ENCODE results near the gene GCDH. TPM values are rescaled to one million over a fixed set of nuclear protein-coding genes. Genes with fewer than 3 reads are reported as not detected.

Gene GCDH
- total and polyA plus RNA-seq, 2 of the 8 experiments (the other 6 are each of a cell fraction or from before 2014, with no cell fraction given): 67.3 to 89.4 TPM

DNA sequence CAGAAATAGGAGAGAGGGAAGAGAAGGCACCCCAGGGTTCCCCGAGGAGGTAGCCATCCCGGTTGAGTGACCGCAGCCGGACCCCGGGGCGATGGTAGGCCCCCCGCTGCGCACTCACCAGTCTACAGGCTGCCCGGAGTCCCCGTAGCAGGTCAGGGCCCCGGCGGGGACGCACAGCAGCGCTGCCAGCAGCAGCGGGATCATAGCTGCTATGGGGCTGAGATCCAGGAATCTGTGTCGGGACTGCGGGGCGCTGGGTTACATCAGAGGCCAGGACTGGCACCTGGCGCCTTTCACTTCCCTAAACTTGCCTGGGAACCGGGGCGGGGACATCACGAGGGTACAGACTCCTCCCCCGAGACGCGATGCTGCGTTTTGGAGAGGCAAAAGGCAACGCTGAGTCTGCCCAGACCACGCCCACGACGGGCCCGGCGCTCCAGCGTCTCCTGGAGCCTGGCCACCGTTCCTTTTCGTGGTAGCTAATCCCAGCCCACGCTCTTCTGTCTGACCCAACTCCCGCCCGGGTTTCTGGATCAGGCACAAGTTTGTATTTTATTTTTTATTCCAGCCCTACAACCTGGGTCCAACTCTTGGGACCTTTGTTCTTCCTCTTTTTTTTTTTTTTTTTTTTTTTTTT, 9.7 kb upstream of the GCDH start, which contains the start of gene DNASE2:
DNASE2 (minus strand) TSS at position 278 of the 637 bp plus-strand sequence; CDS start at position 204, 74 bp downstream.
- Histone ChIP-seq H3K4me3 (ENCODE audit: extremely low read depth in 1 of 4, insufficient read depth in 2 of 4, low read depth in 3 of 4, low read length in 4 of 4) (peak within 1 kb of the TSS; percentile 85 to 92 (median 88)), H3K23ac (ENCODE audit: insufficient read length) (no peak within 1 kb of the TSS), H2BK15ac (ENCODE audit: low read length) (no peak within 1 kb of the TSS), H2BK5ac (ENCODE audit: low read depth, low read length) (peak within 1 kb of the TSS; percentile 71), H3K9me3 (ENCODE audit: insufficient read depth in 2 of 2, low read depth in 1 of 2, low read length in 1 of 2) (no peaks in the 10 kb centered on the region; a peak in 2 of 4 replicates), H4K5ac (ENCODE audit: insufficient read length, low read depth, low read length) (peak within 1 kb of the TSS; percentile 92), H3K4ac (replicated peaks; ENCODE audit: insufficient read length, low read depth, low read length) (no peak within 1 kb of the TSS), H4K8ac (ENCODE audit: extremely low read depth, insufficient read depth, low read length) (peak within 1 kb of the TSS; percentile 95; the same call in 1 of the 2 replicates), H2AFZ (ENCODE audit: low read length) (peak within 1 kb of the TSS; percentile 39; the same call in 1 of the 2 replicates), H2BK12ac (ENCODE audit: low read depth, low read length) (0 out of 2 replicates have a peak within 1 kb of the TSS, but pooled peaks have one; percentile 4), H3K4me1 (replicated peaks in 1 of 4; ENCODE audit: control insufficient read depth in 3 of 4, insufficient read depth in 4 of 4, low read length in 3 of 4) (peaks cover 0 to 7% (median 6%) of the 10 kb centered on the region in 4 experiments; a peak in 5 of 7 replicates), H2AK5ac (ENCODE audit: low read depth, low read length) (0 out of 2 replicates have a peak within 1 kb of the TSS, but pooled peaks have one; percentile 30), H3K23me2 (ENCODE audit: low read depth, low read length) (peaks cover 11% of the 10 kb centered on the region; the same call in 1 of the 2 replicates), H4K20me1 (replicated peaks in 1 of 2; ENCODE audit: control insufficient read depth in 1 of 2, insufficient read depth in 2 of 2, low read length in 2 of 2) (no peaks in the 10 kb centered on the region), H3K56ac (replicated peaks; ENCODE audit: insufficient read length, low read depth, low read length) (no peak within 1 kb of the TSS), H2BK120ac (replicated peaks; ENCODE audit: low read depth, low read length) (no peak within 1 kb of the TSS), H3K27ac (ENCODE audit: low read depth, low read length) (peak within 1 kb of the TSS; percentile 20; the same call in 1 of the 2 replicates), H3K14ac (ENCODE audit: insufficient read length) (no peak within 1 kb of the TSS), H3K27me3 (replicated peaks in 1 of 4; ENCODE audit: control insufficient read depth in 3 of 4, extremely low read depth in 1 of 4, insufficient read depth in 3 of 4, low read length in 3 of 4) (peaks cover 0 to under 1% (median under 1%) of the 10 kb centered on the region in 4 experiments; a peak in 1 of 7 replicates), H2BK20ac (ENCODE audit: low read length) (no peak within 1 kb of the TSS), H3K79me1 (ENCODE audit: low read depth, low read length) (no peaks in the 10 kb centered on the region), H3K79me2 (ENCODE audit: control insufficient read depth in 1 of 2, insufficient read depth in 2 of 2, low read length in 2 of 2) (no peaks in the 10 kb centered on the region), H4K91ac (replicated peaks; ENCODE audit: insufficient read length, low read length) (peak within 1 kb of the TSS; percentile 85), H3K18ac (ENCODE audit: extremely low read depth, low read length) (peak within 1 kb of the TSS; percentile 83), H3K36me3 (ENCODE audit: control insufficient read depth in 2 of 4, insufficient read depth in 4 of 4, low read length in 3 of 4) (peaks cover 0 to 7% (median 2%) of the 10 kb centered on the region in 4 experiments; a peak in 3 of 8 replicates), H3K9ac (replicated peaks in 1 of 4; ENCODE audit: extremely low read depth in 1 of 4, low read depth in 3 of 4, low read length in 3 of 4) (peak within 1 kb of the TSS; percentile 65 to 71 (median 69)), H3K4me2 (ENCODE audit: insufficient read depth in 1 of 2, low read depth in 2 of 2, low read length in 2 of 2) (peak within 1 kb of the TSS; percentile 61 to 77)
- WGBS, 2 experiments (ENCODE audit: extremely low coverage in 1 of 2, insufficient coverage in 1 of 2, insufficient read length in 1 of 2, insufficient replicate concordance in 2 of 2, low coverage in 1 of 2, low lambda C conversion rate in 2 of 2, missing lambda C conversion rate in 1 of 2): 1% methylated on average over 37 of the region's 38 CpGs; no CpG with 5 or more reads in 1 of the 2 experiments
- DNase-seq (ENCODE audit: low read depth in 1 of 2, low spot score in 2 of 2) (peak; percentile 85 to 95), FAIRE-seq (no peak)
- CTCF ChIA-PET (ENCODE audit: partially characterized antibody): interaction anchor here (1.0 to 2.0 kb wide), 3 partner anchors 18 to 84 kb away, joined by 3 to 9 read pairs (median 5); no protein-coding TSS in a partner anchor
- POLR2A ChIA-PET (ENCODE audit: partially characterized antibody): interaction anchor here (0.9 to 12.3 kb wide), 20 partner anchors 8 to 106 kb away, joined by 3 to 110 read pairs (median 5); partner anchors contain the start of genes CALR, GCDH, HOOK2 and JUNB
- TF ChIP-seq TAF1 (IDR thresholded peaks at IDR 0.05; ENCODE audit: low read depth, low read length): peak; percentile 71
- TF ChIP-seq, protein P1, sequence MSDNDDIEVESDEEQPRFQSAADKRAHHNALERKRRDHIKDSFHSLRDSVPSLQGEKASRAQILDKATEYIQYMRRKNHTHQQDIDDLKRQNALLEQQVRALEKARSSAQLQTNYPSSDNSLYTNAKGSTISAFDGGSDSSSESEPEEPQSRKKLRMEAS (IDR thresholded peaks at IDR 0.05): peak; percentile 52
- TF ChIP-seq CHD1 (IDR thresholded peaks at IDR 0.05; ENCODE audit: low read depth, low read length): no peak
- peak in 1 of 2 experiments; percentile 61; a peak in 1 of 4 replicates for TF ChIP-seq SIN3A (conservative IDR thresholded peaks at IDR 0.05 in 1 of 2, IDR thresholded peaks at IDR 0.05 in 1 of 2; ENCODE audit: low read depth in 1 of 2, low read length in 2 of 2)
- peak; percentile 77; the same call in 1 of the 2 replicates for TF ChIP-seq POLR2AphosphoS5 (IDR thresholded peaks at IDR 0.05; ENCODE audit: low read depth, low read length)
- TF ChIP-seq POLR2A (IDR thresholded peaks at IDR 0.05; ENCODE audit: control extremely low read depth in 1 of 2, low read depth in 2 of 2, low read length in 2 of 2): peak in 1 of 2 experiments; percentile 78; a peak in 2 of 3 replicates
- TF ChIP-seq TBP (IDR thresholded peaks at IDR 0.05; ENCODE audit: low read depth, low read length): peak; percentile 69
- no peak for TF ChIP-seq SRF (IDR thresholded peaks at IDR 0.05; ENCODE audit: low read depth, low read length)
- TF ChIP-seq RXRA (IDR thresholded peaks at IDR 0.05; ENCODE audit: insufficient read depth, low read depth, low read length): no peak
- peak; percentile 56 for TF ChIP-seq KDM4A (IDR thresholded peaks at IDR 0.05; ENCODE audit: low read depth, low read length, severe bottlenecking)
- TF ChIP-seq PHF8 (conservative IDR thresholded peaks at IDR 0.05; ENCODE audit: low read depth, low read length): peak; percentile 73
